HepG2 (cell line): Measurements from ENCODE around the gene GH2. TPM values are rescaled to one million over a fixed set of nuclear protein-coding genes. Genes with fewer than 3 reads are reported as not detected.

Source experiments
- CENPX ChIP-seq: sonication (generic); formaldehyde crosslinking; IDR thresholded peaks from 2 replicates; pipeline ENCODE4 v1.9.0; 2021; ENCODE audit warnings: mild to moderate bottlenecking, missing genetic modification reagents, moderate library complexity
- ETV5 ChIP-seq: IDR thresholded peaks from 2 replicates; pipeline ENCODE4 v1.6.1; 2018; ENCODE audit warnings: missing biosample characterization, missing genetic modification reagents, inconsistent platforms, borderline replicate concordance
- ETV6 ChIP-seq: sonication (generic); formaldehyde crosslinking; conservative IDR thresholded peaks from 2 replicates; pipeline ENCODE4 v1.4.0; 2020; ENCODE audit warnings: missing genetic modification reagents
- NCOA5 ChIP-seq: sonication (generic); formaldehyde crosslinking; IDR thresholded peaks from 2 replicates; pipeline ENCODE4 v1.4.0; 2020; ENCODE audit warnings: missing genetic modification reagents
- RARA ChIP-seq: IDR thresholded peaks from 2 replicates; pipeline ENCODE4 v1.6.1; 2016; ENCODE audit warnings: missing genetic modification reagents, missing compliant biosample characterization
- REL ChIP-seq: sonication (generic); formaldehyde crosslinking; conservative IDR thresholded peaks from 2 replicates; pipeline ENCODE4 v1.8.0; 2022; ENCODE audit warnings: mild to moderate bottlenecking, missing genetic modification reagents, moderate library complexity
- SPEN ChIP-seq: sonication (generic); formaldehyde crosslinking; IDR thresholded peaks from 2 replicates; pipeline ENCODE4 v1.5.1; 2020; ENCODE audit warnings: low read depth, mild to moderate bottlenecking, missing genetic modification reagents
- THYN1 ChIP-seq: sonication (generic); formaldehyde crosslinking; IDR thresholded peaks from 2 replicates; pipeline ENCODE4 v1.8.1; 2023; ENCODE audit warnings: low read depth, mild to moderate bottlenecking, moderate library complexity, missing genetic modification reagents, borderline replicate concordance
- ZBTB38 ChIP-seq: sonication (generic); formaldehyde crosslinking; IDR thresholded peaks from 2 replicates; pipeline ENCODE4 v1.5.1; 2020; ENCODE audit warnings: mild to moderate bottlenecking, missing genetic modification reagents
- ZC3H4 ChIP-seq: sonication (generic); formaldehyde crosslinking; IDR thresholded peaks from 2 replicates; pipeline ENCODE4 v1.4.0; 2020; ENCODE audit warnings: missing genetic modification reagents, borderline replicate concordance
- ZFP41 ChIP-seq: sonication (generic); formaldehyde crosslinking; IDR thresholded peaks from 2 replicates; pipeline ENCODE4 v1.4.0; 2020; ENCODE audit warnings: mild to moderate bottlenecking, missing genetic modification reagents, borderline replicate concordance
- ZNF224 ChIP-seq: sonication (generic); formaldehyde crosslinking; IDR thresholded peaks from 2 replicates; pipeline ENCODE4 v1.5.0; 2020; ENCODE audit warnings: mild to moderate bottlenecking, missing genetic modification reagents
- ZNF263 ChIP-seq: sonication (generic); formaldehyde crosslinking; IDR thresholded peaks from 2 replicates; pipeline ENCODE4 v1.4.0; 2020; ENCODE audit warnings: missing genetic modification reagents
- ZNF264 ChIP-seq: sonication (generic); formaldehyde crosslinking; IDR thresholded peaks from 2 replicates; pipeline ENCODE4 v1.4.0; 2020; ENCODE audit warnings: missing genetic modification reagents
- ZNF484 ChIP-seq: sonication (generic); formaldehyde crosslinking; IDR thresholded peaks from 2 replicates; pipeline ENCODE4 v1.5.1; 2020; ENCODE audit warnings: mild to moderate bottlenecking, low read depth, missing genetic modification reagents, borderline replicate concordance
- ZNF530 ChIP-seq: sonication (generic); formaldehyde crosslinking; IDR thresholded peaks from 2 replicates; pipeline ENCODE4 v1.5.0; 2020; ENCODE audit warnings: low read depth, mild to moderate bottlenecking, missing genetic modification reagents
- ZNF549 ChIP-seq: sonication (generic); formaldehyde crosslinking; IDR thresholded peaks from 2 replicates; pipeline ENCODE4 v1.5.0; 2020; ENCODE audit warnings: missing genetic modification reagents
- ZNF883 ChIP-seq: sonication (generic); formaldehyde crosslinking; IDR thresholded peaks from 2 replicates; pipeline ENCODE4 v1.5.1; 2020; ENCODE audit warnings: mild to moderate bottlenecking, missing genetic modification reagents; ENCODE audit errors: not compliant biosample characterization
- polyA plus RNA-seq, 8 experiments: library from polyadenylated mRNA; depleted of rRNA in 3 of 8; stranded (reverse) in 7 of 8; unstranded in 1 of 8; fragments of >200 nt; fragmentation: Illumina TruSeq in 4 of 8; extraction: Trizol in 4 of 8; gene quantifications; 2 replicates each; pipeline versions ENCODE4 v1.2.1 to v1.2.3, GENCODE V29; 2011 to 2016; ENCODE audit warnings: low read depth in 4 of 8, missing spikeins in 1 of 8, mixed read lengths in 1 of 8; ENCODE audit not compliant: insufficient read depth in 1 of 8
- total RNA-seq, 5 experiments: library from RNA; depleted of rRNA; stranded (reverse); fragments of >200 nt; fragmentation: Illumina TruSeq; extraction: Trizol; gene quantifications; 2 replicates each; pipeline ENCODE4 v1.2.3, GENCODE V29; 2016; ENCODE audit warnings: low read depth in 1 of 5
- TF ChIP-seq, protein P1 (sequence below): sonication (generic); formaldehyde crosslinking; IDR thresholded peaks from 2 replicates; pipeline ENCODE4 v1.4.0; 2020; ENCODE audit warnings: missing genetic modification reagents
- TF ChIP-seq, protein P2 (sequence below): sonication (generic); formaldehyde crosslinking; IDR thresholded peaks from 2 replicates; pipeline ENCODE4 v1.5.1; 2020; ENCODE audit warnings: mild to moderate bottlenecking, missing genetic modification reagents
- TF ChIP-seq, protein P3 (sequence below): sonication (generic); formaldehyde crosslinking; IDR thresholded peaks from 2 replicates; pipeline ENCODE4 v1.8.0; 2022; ENCODE audit warnings: mild to moderate bottlenecking, missing genetic modification reagents, borderline replicate concordance
- TF ChIP-seq, protein P4 (sequence below): IDR thresholded peaks from 2 replicates; pipeline ENCODE4 v1.6.1; 2016; ENCODE audit warnings: control low read depth

The GH2 gene
- total and polyA plus RNA-seq, 2 of the 13 experiments (the other 11 are each of a cell fraction or from before 2014, with no cell fraction given), result not detected

DNA sequence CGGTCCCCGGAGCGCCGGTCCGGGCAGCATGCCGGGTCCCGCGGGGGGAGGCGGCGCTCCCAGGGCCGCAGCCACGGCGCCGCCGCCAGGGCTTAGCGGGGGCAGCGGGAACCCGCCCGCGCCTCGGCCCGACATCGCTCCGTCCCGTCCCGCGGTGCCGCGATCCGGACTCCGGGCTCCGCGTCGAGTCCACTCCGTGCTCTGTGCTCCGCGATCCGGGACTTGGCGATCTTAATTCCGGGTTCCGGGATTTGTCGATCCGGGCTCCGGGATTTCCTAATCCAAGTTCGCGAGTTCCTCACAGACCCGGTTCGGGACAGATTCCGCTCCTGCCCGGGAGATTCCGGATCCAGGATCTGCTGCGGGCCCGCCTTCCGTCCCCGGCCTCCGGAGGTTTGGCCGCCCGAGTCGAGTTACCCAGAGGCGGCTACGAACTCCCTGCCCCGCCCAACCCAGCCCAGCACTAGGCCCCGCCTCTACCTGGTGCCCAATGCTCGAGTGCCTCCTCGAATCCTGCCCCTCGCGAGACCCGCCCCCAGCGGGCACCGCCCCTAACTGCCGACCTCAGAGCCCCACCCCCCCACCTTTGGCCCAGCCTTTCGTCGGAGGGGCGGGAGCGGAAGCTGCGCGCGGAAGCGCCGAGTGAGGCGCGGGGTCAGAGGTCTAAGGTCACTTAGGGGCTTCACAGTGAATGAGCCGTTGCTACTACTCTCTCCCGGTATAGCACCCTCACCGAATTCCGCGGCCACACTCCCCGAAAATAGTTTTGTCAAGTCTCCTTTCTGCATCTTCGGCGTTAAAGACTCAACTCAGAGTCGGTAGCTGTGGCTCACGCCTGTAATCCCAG lies 39.0 kb downstream of the GH2 start, which contains the start of gene SMARCD2 (continued):
- TF ChIP-seq, protein P1, sequence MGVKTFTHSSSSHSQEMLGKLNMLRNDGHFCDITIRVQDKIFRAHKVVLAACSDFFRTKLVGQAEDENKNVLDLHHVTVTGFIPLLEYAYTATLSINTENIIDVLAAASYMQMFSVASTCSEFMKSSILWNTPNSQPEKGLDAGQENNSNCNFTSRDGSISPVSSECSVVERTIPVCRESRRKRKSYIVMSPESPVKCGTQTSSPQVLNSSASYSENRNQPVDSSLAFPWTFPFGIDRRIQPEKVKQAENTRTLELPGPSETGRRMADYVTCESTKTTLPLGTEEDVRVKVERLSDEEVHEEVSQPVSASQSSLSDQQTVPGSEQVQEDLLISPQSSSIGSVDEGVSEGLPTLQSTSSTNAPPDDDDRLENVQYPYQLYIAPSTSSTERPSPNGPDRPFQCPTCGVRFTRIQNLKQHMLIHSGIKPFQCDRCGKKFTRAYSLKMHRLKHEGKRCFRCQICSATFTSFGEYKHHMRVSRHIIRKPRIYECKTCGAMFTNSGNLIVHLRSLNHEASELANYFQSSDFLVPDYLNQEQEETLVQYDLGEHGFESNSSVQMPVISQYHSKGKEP (CRISPR knock-in tag), result peak; percentile 94
- peak; percentile 97 for TF ChIP-seq ETV6
- TF ChIP-seq ZNF263 (CRISPR knock-in tag), result peak; percentile 62; the same call in 1 of the 2 replicates
- TF ChIP-seq SPEN (CRISPR knock-in tag), result peak; percentile 84
- peak; percentile 50; the same call in 1 of the 2 replicates for TF ChIP-seq ZNF224
- TF ChIP-seq CENPX, result no peak
- TF ChIP-seq ZC3H4, result no peak; the same call in 1 of the 2 replicates
- TF ChIP-seq ZNF549, result no peak; the same call in 1 of the 2 replicates
- TF ChIP-seq ZNF484 (CRISPR knock-in tag), result no peak
- 0 out of 2 replicates have a peak, but pooled peaks have one; percentile 36 for TF ChIP-seq NCOA5 (CRISPR knock-in tag)
- TF ChIP-seq, protein P2, sequence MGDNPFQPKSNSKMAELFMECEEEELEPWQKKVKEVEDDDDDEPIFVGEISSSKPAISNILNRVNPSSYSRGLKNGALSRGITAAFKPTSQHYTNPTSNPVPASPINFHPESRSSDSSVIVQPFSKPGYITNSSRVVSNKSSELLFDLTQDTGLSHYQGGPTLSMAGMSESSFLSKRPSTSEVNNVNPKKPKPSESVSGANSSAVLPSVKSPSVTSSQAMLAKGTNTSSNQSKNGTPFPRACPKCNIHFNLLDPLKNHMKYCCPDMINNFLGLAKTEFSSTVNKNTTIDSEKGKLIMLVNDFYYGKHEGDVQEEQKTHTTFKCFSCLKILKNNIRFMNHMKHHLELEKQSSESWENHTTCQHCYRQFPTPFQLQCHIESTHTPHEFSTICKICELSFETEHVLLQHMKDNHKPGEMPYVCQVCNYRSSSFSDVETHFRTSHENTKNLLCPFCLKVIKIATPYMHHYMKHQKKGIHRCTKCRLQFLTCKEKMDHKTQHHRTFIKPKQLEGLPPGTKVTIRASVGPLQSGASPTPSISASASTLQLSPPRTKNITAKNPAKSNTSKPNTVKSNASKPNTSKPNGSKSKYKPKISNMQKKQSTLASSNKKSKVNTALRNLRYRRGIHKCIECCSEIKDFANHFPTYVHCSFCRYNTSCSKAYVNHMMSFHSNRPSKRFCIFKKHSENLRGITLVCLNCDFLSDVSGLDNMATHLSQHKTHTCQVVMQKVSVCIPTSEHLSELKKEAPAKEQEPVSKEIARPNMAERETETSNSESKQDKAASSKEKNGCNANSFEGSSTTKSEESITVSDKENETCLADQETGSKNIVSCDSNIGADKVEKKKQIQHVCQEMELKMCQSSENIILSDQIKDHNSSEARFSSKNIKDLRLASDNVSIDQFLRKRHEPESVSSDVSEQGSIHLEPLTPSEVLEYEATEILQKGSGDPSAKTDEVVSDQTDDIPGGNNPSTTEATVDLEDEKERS (CRISPR knock-in tag), result no peak
- no peak; the same call in 1 of the 2 replicates for TF ChIP-seq THYN1
- 0 out of 2 replicates have a peak, but pooled peaks have one; percentile 58 for TF ChIP-seq ZNF530
- TF ChIP-seq, protein P3, sequence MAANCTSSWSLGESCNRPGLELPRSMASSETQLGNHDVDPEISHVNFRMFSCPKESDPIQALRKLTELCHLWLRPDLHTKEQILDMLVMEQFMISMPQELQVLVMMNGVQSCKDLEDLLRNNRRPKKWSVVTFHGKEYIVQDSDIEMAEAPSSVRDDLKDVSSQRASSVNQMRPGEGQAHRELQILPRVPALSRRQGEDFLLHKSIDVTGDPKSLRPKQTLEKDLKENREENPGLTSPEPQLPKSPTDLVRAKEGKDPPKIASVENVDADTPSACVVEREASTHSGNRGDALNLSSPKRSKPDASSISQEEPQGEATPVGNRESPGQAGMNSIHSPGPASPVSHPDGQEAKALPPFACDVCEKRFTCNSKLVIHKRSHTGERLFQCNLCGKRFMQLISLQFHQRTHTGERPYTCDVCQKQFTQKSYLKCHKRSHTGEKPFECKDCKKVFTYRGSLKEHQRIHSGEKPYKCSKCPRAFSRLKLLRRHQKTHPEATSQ (CRISPR knock-in tag), result peak; percentile 97
- TF ChIP-seq REL (CRISPR knock-in tag), result peak; percentile 95
- peak; percentile 92 for TF ChIP-seq RARA (CRISPR knock-in tag)
- peak; percentile 87 for TF ChIP-seq ETV5 (CRISPR knock-in tag)
- TF ChIP-seq, protein P4, sequence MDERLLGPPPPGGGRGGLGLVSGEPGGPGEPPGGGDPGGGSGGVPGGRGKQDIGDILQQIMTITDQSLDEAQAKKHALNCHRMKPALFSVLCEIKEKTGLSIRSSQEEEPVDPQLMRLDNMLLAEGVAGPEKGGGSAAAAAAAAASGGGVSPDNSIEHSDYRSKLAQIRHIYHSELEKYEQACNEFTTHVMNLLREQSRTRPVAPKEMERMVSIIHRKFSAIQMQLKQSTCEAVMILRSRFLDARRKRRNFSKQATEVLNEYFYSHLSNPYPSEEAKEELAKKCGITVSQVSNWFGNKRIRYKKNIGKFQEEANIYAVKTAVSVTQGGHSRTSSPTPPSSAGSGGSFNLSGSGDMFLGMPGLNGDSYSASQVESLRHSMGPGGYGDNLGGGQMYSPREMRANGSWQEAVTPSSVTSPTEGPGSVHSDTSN, result no peak
- TF ChIP-seq ZBTB38, result peak; percentile 44
- TF ChIP-seq ZNF264 (CRISPR knock-in tag), result peak; percentile 91; the same call in 1 of the 2 replicates
- peak; percentile 85; the same call in 1 of the 2 replicates for TF ChIP-seq ZFP41 (CRISPR knock-in tag)
- TF ChIP-seq ZNF883 (CRISPR knock-in tag), result peak; percentile 84
